H9 (cell line): Measurements from ENCODE around the gene CCDC138. TPM values are rescaled to one million over a fixed set of nuclear protein-coding genes. Genes with fewer than 3 reads are reported as not detected.

ENCODE experiments used
- DNase-seq: peaks from one replicate; pipeline ENCODE4 v3.0.0-alpha.2; 2017
- H2AFZ ChIP-seq: one replicate; pipeline ENCODE4 v1.6.1; 2013; ENCODE audit warnings: mild to moderate bottlenecking, low read length, control low read depth, moderate library complexity
- H2AK5ac ChIP-seq: 2 replicates; pipeline ENCODE4 v1.6.1; 2013; ENCODE audit warnings: low read length, control low read depth, mixed read lengths; ENCODE audit not compliant: insufficient read length
- H2BK120ac ChIP-seq: one replicate; pipeline ENCODE4 v1.6.1; 2013; ENCODE audit warnings: low read depth, mild to moderate bottlenecking, low read length, control low read depth, inconsistent platforms; ENCODE audit not compliant: poor library complexity, severe bottlenecking
- H2BK12ac ChIP-seq: 2 replicates; pipeline ENCODE4 v1.6.1; 2013; ENCODE audit warnings: low read length, control low read depth, mixed read lengths, low read depth; ENCODE audit not compliant: insufficient read length
- H2BK15ac ChIP-seq: 2 replicates; pipeline ENCODE4 v1.6.1; 2013; ENCODE audit warnings: low read depth, low read length, control low read depth
- H2BK20ac ChIP-seq: one replicate; pipeline ENCODE4 v1.6.1; 2013; ENCODE audit warnings: low read depth, mild to moderate bottlenecking, low read length, control low read depth, inconsistent platforms; ENCODE audit not compliant: poor library complexity, severe bottlenecking
- H2BK5ac ChIP-seq: 2 replicates; pipeline ENCODE4 v1.6.1; 2013; ENCODE audit warnings: low read length, control low read depth, mixed read lengths; ENCODE audit not compliant: insufficient read length
- H3K14ac ChIP-seq: 2 replicates; pipeline ENCODE4 v1.6.1; 2013; ENCODE audit warnings: low read length, control low read depth; ENCODE audit not compliant: insufficient read depth
- H3K18ac ChIP-seq: 2 replicates; pipeline ENCODE4 v1.6.1; 2013; ENCODE audit warnings: low read depth, mild to moderate bottlenecking, mixed read lengths, low read length, control low read depth; ENCODE audit not compliant: insufficient read length
- H3K23ac ChIP-seq: 2 replicates; pipeline ENCODE4 v1.6.1; 2013; ENCODE audit warnings: low read length, control low read depth, mixed read lengths, low read depth; ENCODE audit not compliant: insufficient read length
- H3K23me2 ChIP-seq: 2 replicates; pipeline ENCODE4 v1.6.1; 2013; ENCODE audit warnings: low read depth, mild to moderate bottlenecking, mixed read lengths, low read length, control low read depth; ENCODE audit not compliant: insufficient read length, poor library complexity, severe bottlenecking
- H3K27ac ChIP-seq: 2 replicates; pipeline ENCODE4 v1.5.1; 2013; ENCODE audit warnings: low read length, control low read depth, mixed read lengths, low read depth; ENCODE audit not compliant: insufficient read length
- H3K27me3 ChIP-seq: 2 replicates; pipeline ENCODE4 v1.6.1; 2013; ENCODE audit warnings: low read length, control low read depth, inconsistent platforms; ENCODE audit not compliant: insufficient read depth
- H3K4ac ChIP-seq: 2 replicates; pipeline ENCODE4 v1.6.1; 2013; ENCODE audit warnings: low read depth, mild to moderate bottlenecking, control low read depth, inconsistent platforms, low read length, moderate library complexity
- H3K4me1 ChIP-seq: 2 replicates; pipeline ENCODE4 v1.6.1; 2013; ENCODE audit warnings: low read length, control low read depth, inconsistent platforms; ENCODE audit not compliant: insufficient read depth
- H3K4me2 ChIP-seq: 2 replicates; pipeline ENCODE4 v1.6.1; 2013; ENCODE audit warnings: low read length, control low read depth, mixed read lengths; ENCODE audit not compliant: insufficient read length, insufficient read depth
- H3K56ac ChIP-seq: 2 replicates; pipeline ENCODE4 v1.6.1; 2013; ENCODE audit warnings: low read depth, mild to moderate bottlenecking, mixed read lengths, low read length, control low read depth; ENCODE audit not compliant: insufficient read length
- H3K79me1 ChIP-seq: 2 replicates; pipeline ENCODE4 v1.6.1; 2013; ENCODE audit warnings: low read depth, mild to moderate bottlenecking, moderate library complexity, low read length, control low read depth, inconsistent platforms; ENCODE audit not compliant: insufficient read depth, poor library complexity, severe bottlenecking
- H3K79me2 ChIP-seq: 2 replicates; pipeline ENCODE4 v1.6.1; 2013; ENCODE audit warnings: low read length, control low read depth, inconsistent platforms; ENCODE audit not compliant: insufficient read depth
- H3K9ac ChIP-seq: 2 replicates; pipeline ENCODE4 v1.6.1; 2013; ENCODE audit warnings: low read length, control low read depth, mixed read lengths; ENCODE audit not compliant: insufficient read length; ENCODE audit errors: extremely low read depth
- H3K9me3 ChIP-seq: one replicate; pipeline ENCODE4 v1.6.1; 2013; ENCODE audit warnings: low read depth, low read length, inconsistent platforms; ENCODE audit not compliant: control insufficient read depth
- H3T11ph ChIP-seq: one replicate; pipeline ENCODE4 v1.6.1; 2013; ENCODE audit warnings: mild to moderate bottlenecking, low read length, control low read depth, inconsistent platforms
- H4K20me1 ChIP-seq: one replicate; pipeline ENCODE4 v1.6.1; 2013; ENCODE audit not compliant: control insufficient read depth, insufficient read length, insufficient read depth
- H4K5ac ChIP-seq: 2 replicates; pipeline ENCODE4 v1.6.1; 2013; ENCODE audit warnings: low read depth, mild to moderate bottlenecking, mixed read lengths, low read length, control low read depth; ENCODE audit not compliant: insufficient read length
- H4K8ac ChIP-seq: replicated peaks from 2 replicates; pipeline ENCODE4 v1.6.1; 2013; ENCODE audit warnings: low read length, control low read depth, mixed read lengths, low read depth; ENCODE audit not compliant: insufficient read length
- H4K91ac ChIP-seq: 2 replicates; pipeline ENCODE4 v1.6.1; 2013; ENCODE audit warnings: low read depth, mild to moderate bottlenecking, moderate library complexity, mixed read lengths, low read length, control low read depth; ENCODE audit not compliant: insufficient read length
- H3K27ac Mint-ChIP-seq, 3 experiments: 2 replicates in 2 of 3; 3 replicates in 1 of 3; pipeline ENCODE4 v1.8.0; 2020 to 2021; ENCODE audit warnings: mixed read lengths in 3 of 3, mild to moderate bottlenecking in 1 of 3, moderate library complexity in 1 of 3
- H3K27me3 Mint-ChIP-seq: 2 replicates; pipeline ENCODE4 v1.8.0; 2021; ENCODE audit warnings: low read depth, mild to moderate bottlenecking, moderate library complexity, mixed read lengths
- H3K36me3 Mint-ChIP-seq, 3 experiments: 2 replicates in 2 of 3; 3 replicates in 1 of 3; pipeline ENCODE4 v1.8.0; 2020 to 2021; ENCODE audit warnings: low read depth in 3 of 3, mixed read lengths in 3 of 3; ENCODE audit not compliant: insufficient read depth in 1 of 3
- H3K4me1 Mint-ChIP-seq, 2 experiments: 2 replicates each; pipeline ENCODE4 v1.8.0; 2020; ENCODE audit warnings: mixed read lengths in 2 of 2
- H3K4me3 Mint-ChIP-seq, 2 experiments: 2 replicates in 1 of 2; 3 replicates in 1 of 2; pipeline ENCODE4 v1.8.0; 2020 to 2021; ENCODE audit warnings: mild to moderate bottlenecking in 2 of 2, mixed read lengths in 2 of 2, moderate library complexity in 1 of 2
- H3K9me3 Mint-ChIP-seq, 2 experiments: 2 replicates in 1 of 2; 3 replicates in 1 of 2; pipeline ENCODE4 v1.8.0; 2020; ENCODE audit warnings: mild to moderate bottlenecking in 2 of 2, mixed read lengths in 2 of 2, moderate library complexity in 1 of 2
- CTCF ChIP-seq: fragments of 200-600 bp; sonication (generic); conservative IDR thresholded peaks from 3 replicates; pipeline ENCODE4 v1.8.0; 2021; ENCODE audit warnings: antibody characterized with exemption, mild to moderate bottlenecking
- WGBS: extraction: QIAGEN DNeasy Blood & Tissue Kit; methylation state at CpG from one replicate; pipeline ENCODE4 v1.1.7; 2013; ENCODE audit warnings: missing lambda C conversion rate, low lambda C conversion rate, mixed read lengths; ENCODE audit not compliant: insufficient read length; ENCODE audit errors: extremely low coverage; 5-methylcytosine and 5-hydroxymethylcytosine counted together
- total RNA-seq: library from RNA; stranded (reverse); gene quantifications from 2 replicates; pipeline ENCODE4 v1.2.1, GENCODE V29; 2021

The CCDC138 gene
- total RNA-seq, 1 experiment from 2014 or later = 32.7 TPM

GRCh38 chr2:108907822-108908712 is 121.5 kb downstream of the CCDC138 start:
- H3K9me3 Mint-ChIP-seq = no peaks in the 10 kb centered on the region
- H3K4ac ChIP-seq = no peak overlapping the region

More at GRCh38 chr2:108907822-108908712, 121.5 kb downstream of the CCDC138 start:
- Histone ChIP-seq H2BK15ac (no peak overlapping the region), H2BK20ac (no peak overlapping the region), H3K79me2 (no peaks in the 10 kb centered on the region), H3K23me2 (no peaks in the 10 kb centered on the region), H3K56ac (no peak overlapping the region), H3K4me2 (no peak overlapping the region), H4K5ac (no peak overlapping the region), H3K27ac (no peak overlapping the region), H3K9me3 (no peaks in the 10 kb centered on the region), H2AFZ (no peak overlapping the region), H4K20me1 (no peaks in the 10 kb centered on the region), H2BK5ac (no peak overlapping the region), H3K14ac (peak overlapping the region; percentile 60; the same call in 1 of the 2 replicates), H3K27me3 (no peaks in the 10 kb centered on the region), H3K9ac (no peak overlapping the region), H3K23ac (no peak overlapping the region), H3T11ph (no peak overlapping the region), H3K18ac (no peak overlapping the region), H2AK5ac (no peak overlapping the region), H3K4me1 (no peaks in the 10 kb centered on the region), H3K79me1 (no peaks in the 10 kb centered on the region), H2BK120ac (no peak overlapping the region), H4K8ac (no peak overlapping the region), H2BK12ac (no peak overlapping the region), H4K91ac (no peak overlapping the region)
- DNase-seq = peak; percentile 25
- Mint-ChIP-seq H3K4me1 (no peaks in the 10 kb centered on the region), H3K27me3 (peaks cover 2% of the 10 kb centered on the region; the same call in 1 of the 2 replicates), H3K36me3 (no peaks in the 10 kb centered on the region; a peak in 1 of 7 replicates), H3K4me3 (no peak overlapping the region), H3K27ac (peak overlapping the region in 1 of 3 experiments; percentile 59; a peak in 1 of 7 replicates)
- WGBS = no CpG with 5 or more reads among the region's 24 CpGs
- no peak for TF ChIP-seq CTCF
